AG04449 (cell line): ENCODE results near the gene PDIA5.

ENCODE experiments used
- CTCF ChIA-PET: fragments of 350-600 bp; formaldehyde crosslinking; extraction: SDS; loops from one replicate; lab custom pipeline; 2021; ENCODE audit warnings: antibody characterized with exemption; lab: Yijun Ruan, JAX
- POLR2A ChIA-PET: fragments of 400-600, 350-600 bp; formaldehyde crosslinking; extraction: SDS; loops from one replicate; lab custom pipeline; 2020; ENCODE audit warnings: antibody characterized with exemption, inconsistent platforms; lab: Yijun Ruan, JAX
- DNase-seq: peaks from one replicate; pipeline ENCODE4 v3.0.0-alpha.2; 2010; ENCODE audit warnings: low read depth, low spot score
- H3K4me3 ChIP-seq: 2 replicates; pipeline ENCODE4 v1.5.1; 2011; ENCODE audit warnings: low read depth, mild to moderate bottlenecking, control low read depth, low read length
- CTCF ChIP-seq: IDR thresholded peaks from one replicate; pipeline ENCODE4 v1.5.1; 2011; ENCODE audit warnings: mild to moderate bottlenecking, moderate library complexity, low read length, control low read depth, inconsistent platforms; ENCODE audit not compliant: insufficient read depth; ENCODE audit errors: missing control alignments

Gene PDIA5

GRCh38 chr3:123126031-123126430 is 59.2 kb downstream of the PDIA5 start:
- DNase-seq = no peak
- H3K4me3 ChIP-seq = no peak overlapping the region
- TF ChIP-seq CTCF = no peak
- POLR2A ChIA-PET = no interaction called here
- CTCF ChIA-PET = no interaction called here

GRCh38 chr3:123126653-123127052 is 59.8 kb downstream of the PDIA5 start:
- DNase-seq = no peak
- ChIA-PET POLR2A (no interaction called here), CTCF (no interaction called here)
- no peak overlapping the region for H3K4me3 ChIP-seq
- TF ChIP-seq CTCF = no peak

GRCh38 chr3:123129092-123129491 is 62.3 kb downstream of the PDIA5 start:
- DNase-seq = no peak
- ChIA-PET CTCF (no interaction called here), POLR2A (no interaction called here)
- TF ChIP-seq CTCF = no peak
- H3K4me3 ChIP-seq = no peak overlapping the region

GRCh38 chr3:123129532-123129931 is 62.7 kb downstream of the PDIA5 start:
- no peak for DNase-seq
- no peak for TF ChIP-seq CTCF
- H3K4me3 ChIP-seq = no peak overlapping the region
- ChIA-PET POLR2A (no interaction called here), CTCF (no interaction called here)

GRCh38 chr3:123130079-123130750 is 63.4 kb downstream of the PDIA5 start:
- TF ChIP-seq CTCF = no peak
- DNase-seq = no peak
- H3K4me3 ChIP-seq = no peak overlapping the region
- CTCF ChIA-PET = no interaction called here
- POLR2A ChIA-PET = no interaction called here

GRCh38 chr3:123134671-123135070 is 67.8 kb downstream of the PDIA5 start:
- TF ChIP-seq CTCF = no peak
- no peak for DNase-seq
- ChIA-PET POLR2A (no interaction called here), CTCF (no interaction called here)
- H3K4me3 ChIP-seq = no peak overlapping the region
